Keratinocyte (primary cell): ENCODE results near the gene ATN1.

Experiments used
- CTCF ChIP-seq, 3 experiments: IDR thresholded peaks in 1 of 3; conservative IDR thresholded peaks in 1 of 3; optimal IDR thresholded peaks in 1 of 3; 2 replicates in 2 of 3; 3 replicates in 1 of 3; pipeline versions ENCODE3 to v1.5.1; 2011; ENCODE audit warnings: low read length in 3 of 3, mild to moderate bottlenecking in 3 of 3, moderate library complexity in 2 of 3, control low read depth in 1 of 3, inconsistent platforms in 1 of 3; ENCODE audit not compliant: insufficient read depth in 2 of 3; ENCODE audit errors: extremely low read depth in 1 of 3
- EZH2 ChIP-seq: IDR thresholded peaks from one replicate; pipeline ENCODE4 v1.6.1; 2012; ENCODE audit warnings: inconsistent platforms, mild to moderate bottlenecking, low read length, moderate library complexity

DNA sequence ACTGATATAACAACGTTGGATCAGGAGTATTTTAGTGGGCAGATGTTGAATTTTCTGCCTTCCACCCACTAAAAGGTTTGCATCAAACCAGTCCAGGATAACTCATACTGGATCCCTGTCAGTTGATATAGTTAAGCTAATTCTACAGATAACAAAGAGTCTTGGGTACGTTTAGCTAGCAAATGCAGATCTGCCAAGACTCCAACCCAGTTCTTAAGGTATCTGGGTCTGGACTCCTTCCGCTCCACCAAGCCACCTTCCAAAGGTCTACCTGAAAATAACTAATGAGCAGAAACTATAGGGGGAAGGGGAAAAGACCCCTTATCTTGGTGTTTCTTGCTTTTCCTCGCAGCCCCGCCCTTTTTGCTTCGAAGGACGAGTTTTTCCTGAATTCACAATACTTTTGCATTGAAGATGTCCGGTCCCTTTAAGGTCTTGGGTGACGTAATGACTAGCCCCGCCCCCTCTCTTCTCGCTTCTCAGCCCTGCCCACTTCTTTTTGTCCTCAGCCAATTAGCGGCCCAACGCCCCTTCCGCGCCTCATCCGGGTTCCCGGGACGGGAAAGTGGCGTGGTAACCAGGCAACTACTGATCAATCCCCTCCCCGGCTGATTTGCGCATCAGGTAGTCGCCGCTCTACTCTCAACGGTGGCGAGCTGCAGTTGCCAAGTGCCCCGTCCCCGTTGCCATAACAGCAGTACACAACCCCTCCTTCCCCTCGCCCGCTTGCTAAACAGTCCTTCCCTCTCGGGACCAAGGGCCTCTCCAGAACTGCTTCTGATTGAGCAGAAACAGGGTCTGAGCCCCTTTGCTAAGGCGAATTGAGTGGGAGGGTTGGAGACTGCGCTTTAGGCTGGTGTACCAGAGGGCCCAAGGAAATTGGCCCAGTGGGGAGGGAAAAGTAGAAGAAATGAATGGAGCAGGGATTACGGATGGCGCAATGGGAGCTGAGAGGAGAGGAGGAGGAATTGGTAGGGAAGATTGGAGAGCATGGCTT lies 23.2 kb upstream of the ATN1 start, which contains the start of gene LRRC23:
- TF ChIP-seq CTCF (optimal IDR thresholded peaks at IDR 0.05 in 1 of 3, IDR thresholded peaks at IDR 0.05 in 1 of 3, conservative IDR thresholded peaks at IDR 0.05 in 1 of 3; ENCODE audit: extremely low read depth in 1 of 3, insufficient read depth in 2 of 3, low read length in 3 of 3) (no peak), EZH2 (no peak)
